HG03175 (cell line): ENCODE results near the gene SNAPC2.
A peak's percentile ranks its signal among the peaks of the same experiment; 100 is the strongest.
"Not testable (repeated sequence)": the region's sequence is repeated elsewhere in the genome, so short reads cannot be mapped to it uniquely, and the experiment has no call there.

Experiments used
- ATAC-seq: cut with Tn5 transposase; IDR thresholded peaks from one replicate; pipeline ENCODE4 v1.9.1; 2021; ENCODE audit warnings: mild to moderate bottlenecking, moderate library complexity; ENCODE audit not compliant: unreplicated experiment

Gene SNAPC2

DNA sequence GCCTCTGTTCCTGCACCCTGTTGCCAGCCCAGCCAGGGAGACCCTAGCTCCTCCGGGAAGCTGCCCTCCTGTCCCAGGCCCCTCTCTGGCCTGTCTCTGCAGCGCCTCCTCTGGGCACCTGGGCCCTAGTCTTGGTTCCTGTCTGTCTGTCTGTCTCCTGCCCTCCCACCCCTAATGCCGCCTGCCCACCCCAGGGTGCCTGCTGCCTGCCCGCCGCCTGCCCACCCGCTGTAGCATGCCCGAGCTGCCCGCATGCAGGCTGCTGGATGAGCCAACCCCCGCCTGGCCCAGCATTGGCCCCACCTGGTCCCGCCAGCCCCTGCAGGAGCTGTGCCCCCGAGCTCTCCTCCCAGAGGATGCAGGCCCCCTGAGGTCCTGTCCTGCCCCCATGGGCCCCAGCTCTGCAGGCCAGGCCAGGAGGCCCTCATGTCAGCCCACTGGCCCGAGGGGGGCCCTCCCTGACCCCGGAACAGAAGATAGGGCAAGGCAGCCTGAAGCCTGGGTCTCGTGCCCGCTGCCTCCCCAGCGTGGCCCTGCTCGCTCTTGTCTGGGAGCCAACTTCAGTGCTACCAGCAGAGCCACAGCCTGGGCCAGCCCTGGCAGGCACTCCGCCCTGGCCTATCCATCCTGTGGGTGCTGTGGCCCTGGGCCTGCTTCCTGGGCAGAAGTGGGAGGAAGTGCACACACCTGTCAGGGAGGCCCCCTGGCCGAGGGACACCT, 11.2 kb upstream of the SNAPC2 start:
- ATAC-seq, result no peak

DNA sequence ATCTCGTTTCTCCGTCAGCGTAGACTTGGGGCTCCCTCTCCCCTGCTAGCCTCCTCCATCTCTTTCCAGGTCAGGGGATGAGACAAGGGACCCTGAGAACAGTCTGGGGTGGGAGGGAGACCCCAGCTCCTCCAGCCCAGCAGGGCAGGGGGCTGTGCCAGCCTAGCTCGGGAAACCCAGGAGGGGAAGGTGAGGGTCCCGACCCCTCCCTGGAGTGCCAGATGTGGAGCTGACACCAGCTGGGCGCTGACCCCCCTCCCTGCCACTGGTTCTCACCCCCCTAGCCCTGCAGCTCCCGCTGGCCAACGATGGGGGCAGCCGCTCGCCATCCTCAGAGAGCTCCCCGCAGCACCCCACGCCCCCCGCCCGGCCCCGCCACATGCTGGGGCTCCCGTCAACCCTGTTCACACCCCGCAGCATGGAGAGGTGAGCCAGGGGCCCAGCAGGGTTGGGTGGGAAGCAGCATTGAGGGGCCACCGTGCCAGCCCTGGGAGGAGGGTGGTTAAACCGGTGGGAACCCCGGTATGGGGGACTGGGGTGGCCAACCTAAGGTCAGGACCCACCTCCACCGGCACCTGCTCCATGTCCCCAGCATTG, 10.6 kb upstream of the SNAPC2 start:
- ATAC-seq, result no peak

DNA sequence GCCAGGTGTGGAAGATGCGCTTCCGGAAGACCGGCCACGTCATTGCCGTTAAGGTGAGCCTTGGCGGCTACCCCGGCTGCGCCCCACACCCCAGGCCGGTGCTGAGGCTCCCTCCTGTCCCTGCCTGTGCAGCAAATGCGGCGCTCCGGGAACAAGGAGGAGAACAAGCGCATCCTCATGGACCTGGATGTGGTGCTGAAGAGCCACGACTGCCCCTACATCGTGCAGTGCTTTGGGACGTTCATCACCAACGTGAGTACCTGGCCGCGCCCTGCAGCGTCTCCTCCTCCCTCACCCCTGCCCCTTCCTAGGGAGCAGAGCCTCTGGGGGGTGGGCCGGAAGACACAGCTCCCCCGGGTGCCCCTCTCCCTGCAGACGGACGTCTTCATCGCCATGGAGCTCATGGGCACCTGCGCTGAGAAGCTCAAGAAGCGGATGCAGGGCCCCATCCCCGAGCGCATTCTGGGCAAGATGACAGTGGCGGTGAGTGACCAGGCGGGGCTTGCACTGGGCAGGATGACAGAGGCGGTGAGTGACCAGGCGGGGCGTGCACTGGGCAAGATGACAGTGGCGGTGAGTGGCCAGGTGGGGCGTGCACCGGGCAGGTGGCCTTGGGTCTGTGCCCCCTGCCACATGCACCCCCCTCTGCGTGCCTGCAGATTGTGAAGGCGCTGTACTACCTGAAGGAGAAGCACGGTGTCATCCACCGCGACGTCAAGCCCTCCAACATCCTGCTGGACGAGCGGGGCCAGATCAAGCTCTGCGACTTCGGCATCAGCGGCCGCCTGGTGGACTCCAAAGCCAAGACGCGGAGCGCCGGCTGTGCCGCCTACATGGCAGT, 9.6 kb upstream of the SNAPC2 start:
- ATAC-seq, result no peak

DNA sequence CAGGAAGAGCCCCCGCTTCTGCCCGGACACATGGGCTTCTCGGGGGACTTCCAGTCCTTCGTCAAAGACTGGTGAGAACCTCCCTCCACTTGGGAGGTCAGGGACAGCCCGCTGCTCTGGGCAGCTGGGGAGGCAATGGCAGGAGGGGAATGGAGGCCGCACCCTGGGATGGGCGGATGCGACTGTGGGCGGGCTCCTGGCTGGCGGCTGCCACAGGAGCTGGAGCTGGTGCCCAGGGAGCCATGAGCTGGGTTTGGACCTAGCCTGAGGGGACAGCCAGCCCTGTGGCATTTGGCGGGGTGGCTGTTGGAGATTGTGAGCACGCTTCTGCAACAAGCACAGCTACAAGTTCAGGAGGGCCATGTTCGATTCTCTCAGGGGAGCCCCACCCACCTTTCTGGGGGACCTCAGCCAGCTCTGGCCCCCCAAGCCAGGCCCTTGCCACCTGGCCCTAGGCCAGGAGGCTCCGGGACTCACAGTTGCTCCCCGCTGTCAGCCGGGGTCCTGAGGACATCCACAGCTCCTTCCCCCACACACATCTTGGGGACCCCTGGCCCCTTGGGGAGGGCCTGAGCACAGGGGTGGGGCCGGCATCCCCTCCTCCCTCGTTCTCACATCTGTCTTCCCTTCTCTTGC, 8.5 kb upstream of the SNAPC2 start:
- no peak for ATAC-seq

DNA sequence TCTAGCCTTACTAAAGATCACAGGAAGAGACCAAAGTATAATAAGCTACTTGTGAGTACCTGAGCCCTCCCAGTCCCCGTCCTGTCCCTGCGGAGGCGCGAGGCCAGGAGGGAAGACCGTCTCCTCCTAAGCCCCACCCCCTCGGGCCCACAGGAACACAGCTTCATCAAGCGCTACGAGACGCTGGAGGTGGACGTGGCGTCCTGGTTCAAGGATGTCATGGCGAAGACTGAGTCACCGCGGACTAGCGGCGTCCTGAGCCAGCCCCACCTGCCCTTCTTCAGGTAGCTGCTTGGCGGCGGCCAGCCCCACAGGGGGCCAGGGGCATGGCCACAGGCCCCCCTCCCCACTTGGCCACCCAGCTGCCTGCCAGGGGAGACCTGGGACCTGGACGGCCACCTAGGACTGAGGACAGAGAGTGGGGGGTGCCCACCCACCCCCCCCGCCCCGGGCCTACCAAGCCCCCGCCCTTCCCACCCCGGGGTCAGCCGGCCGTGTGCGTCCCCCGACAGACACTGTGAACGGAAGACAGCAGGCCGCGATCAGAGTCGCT, 7.9 kb upstream of the SNAPC2 start:
- no peak for ATAC-seq

DNA sequence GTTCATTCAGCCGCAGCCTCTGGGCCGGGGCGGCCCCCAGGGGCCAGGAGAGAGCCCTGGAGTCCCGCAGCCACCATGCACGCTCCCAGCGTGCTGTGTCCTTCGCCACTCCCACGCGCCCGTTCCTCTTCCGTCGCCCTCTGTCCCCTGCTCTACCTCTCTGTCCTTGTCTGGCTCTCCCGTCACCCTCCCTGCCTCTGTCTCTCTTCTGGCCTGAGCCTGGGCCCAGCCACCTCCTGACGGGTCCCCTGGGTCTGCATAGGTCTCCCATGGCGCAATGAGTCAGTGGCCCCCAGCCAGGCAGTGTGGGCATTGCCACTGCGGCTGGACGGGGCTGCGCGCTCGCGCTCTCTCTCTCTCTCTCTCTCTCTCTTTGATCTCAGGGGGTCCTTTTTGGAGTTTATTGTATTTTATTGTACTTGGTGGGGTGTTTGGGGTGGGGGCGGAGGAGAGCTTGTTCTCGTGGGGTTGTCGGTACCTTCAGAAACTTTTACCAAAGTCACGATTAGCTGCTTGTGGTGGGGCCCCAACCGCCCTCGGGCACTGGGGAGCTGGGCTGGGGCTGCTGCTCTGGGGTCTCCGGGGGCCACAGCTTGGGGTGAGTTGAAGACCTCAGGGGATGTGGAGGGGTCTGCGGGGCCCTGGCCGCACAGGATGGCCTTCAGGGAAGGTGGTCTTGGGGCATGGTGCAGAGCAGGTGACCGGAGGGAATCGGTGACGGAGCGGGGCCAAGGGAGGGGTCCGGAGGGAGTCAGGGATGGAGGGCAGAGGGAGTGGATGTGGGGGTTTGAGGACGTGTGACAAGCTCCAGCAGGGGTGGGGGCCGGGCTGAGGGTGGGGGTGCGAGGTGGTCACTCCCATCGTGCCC, 7.2 kb upstream of the SNAPC2 start:
- no peak for ATAC-seq

DNA sequence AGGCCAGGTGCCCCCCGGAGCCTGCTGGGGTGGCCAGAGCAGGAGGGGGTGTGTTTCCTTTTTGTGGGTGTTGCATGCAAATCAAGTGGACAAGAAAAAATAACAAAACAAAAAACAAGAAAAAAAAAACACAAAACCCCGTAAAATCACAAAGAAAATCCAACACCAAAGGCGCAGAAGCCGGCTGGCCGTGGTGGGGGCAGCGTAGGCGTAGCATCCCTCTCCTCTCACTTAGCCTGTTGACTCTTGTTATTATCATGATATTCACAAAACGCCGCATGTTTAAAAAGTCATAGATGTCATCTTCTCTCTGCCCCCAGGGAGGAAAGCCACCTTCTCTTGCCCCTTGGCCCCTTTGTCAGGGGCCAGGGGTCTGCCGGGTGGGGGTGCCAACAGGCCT, 6.5 kb upstream of the SNAPC2 start:
- ATAC-seq, result no peak

DNA sequence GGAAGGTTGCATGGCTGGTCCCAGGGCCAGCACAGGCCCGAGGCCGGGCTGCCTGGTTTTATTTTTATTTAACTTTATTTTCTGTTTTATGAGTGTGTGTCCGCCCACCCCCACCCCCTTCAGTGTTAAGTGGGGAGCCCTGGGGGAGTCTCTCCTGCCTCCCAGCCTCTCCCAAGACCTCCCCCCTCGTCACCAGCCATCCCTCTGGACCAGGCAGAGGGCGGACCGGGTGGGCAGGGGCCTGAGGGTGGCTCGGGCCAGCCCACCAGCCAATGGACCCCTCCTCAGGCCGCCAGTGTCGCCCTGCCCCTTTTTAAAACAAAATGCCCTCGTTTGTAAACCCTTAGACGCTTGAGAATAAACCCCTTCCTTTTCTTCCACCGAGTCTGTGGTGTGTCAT, 6.0 kb upstream of the SNAPC2 start:
- no peak for ATAC-seq

DNA sequence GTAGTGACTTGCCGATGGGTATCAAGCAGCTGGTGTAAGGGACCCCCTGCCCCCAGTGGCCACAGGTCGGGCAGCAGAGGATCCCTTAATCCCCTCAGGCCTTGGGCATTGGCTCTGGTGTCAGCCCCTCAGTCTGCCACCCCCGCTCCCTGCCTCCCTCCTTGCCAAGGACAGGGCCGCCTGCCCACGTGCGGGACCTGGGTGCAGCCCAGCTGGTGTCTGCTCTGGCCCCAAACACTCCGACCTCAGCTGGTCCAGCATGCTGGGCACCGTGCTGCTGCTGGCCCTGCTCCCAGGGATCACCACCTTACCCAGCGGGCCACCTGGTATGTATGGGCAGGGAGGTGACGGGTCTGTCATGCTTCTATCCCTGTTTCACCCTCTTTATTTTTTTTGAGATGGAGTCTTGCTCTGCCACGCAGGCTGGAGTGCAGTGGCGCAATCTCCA, 5.5 kb upstream of the SNAPC2 start, which contains the start of gene TGFBR3L:
Gene TGFBR3L, plus strand, starts transcription at position 233 of the 448 bp plus-strand sequence.
- ATAC-seq, result no peak

DNA sequence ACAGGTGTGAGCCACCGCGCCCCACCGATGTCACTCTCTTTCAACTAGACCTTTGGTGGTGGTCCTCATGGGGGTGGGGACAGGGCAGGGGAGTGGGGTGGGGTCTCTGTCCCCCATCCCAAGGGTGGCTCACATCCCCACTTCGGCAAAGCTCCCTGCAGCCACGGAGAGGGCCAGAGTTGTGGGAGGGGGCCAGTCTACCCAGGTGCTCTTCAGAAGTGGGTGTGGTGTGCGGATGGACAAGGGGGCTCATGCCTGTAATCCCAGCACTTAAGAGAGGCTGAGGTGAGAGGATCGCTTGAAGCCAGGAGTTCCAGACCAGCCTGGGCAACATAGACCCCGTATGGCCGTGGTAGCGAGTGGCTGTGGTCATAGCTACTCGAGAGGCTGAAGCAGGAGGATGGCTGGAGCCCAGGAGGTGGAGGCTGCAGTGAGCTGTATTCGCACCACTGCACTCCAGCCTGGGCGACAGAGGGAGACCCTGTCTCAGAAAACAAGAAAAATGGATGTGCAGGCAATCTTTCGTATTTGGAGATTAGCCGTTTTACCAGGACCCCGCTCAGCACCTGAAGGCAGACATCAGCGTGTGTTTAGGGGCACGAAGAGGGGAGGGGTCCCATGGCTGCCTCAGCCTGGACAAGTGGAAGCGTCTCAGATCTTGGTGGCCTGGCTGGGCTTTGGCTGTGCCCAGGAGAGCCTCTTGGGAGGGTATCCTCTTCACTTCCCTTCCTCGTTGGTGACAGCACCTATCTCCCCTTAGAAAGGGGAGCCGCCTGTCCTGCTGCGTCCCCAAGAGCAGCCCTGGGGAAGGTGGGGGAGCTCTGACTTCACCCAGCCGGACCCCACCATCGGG, 4.7 kb upstream of the SNAPC2 start:
- ATAC-seq, result no peak

DNA sequence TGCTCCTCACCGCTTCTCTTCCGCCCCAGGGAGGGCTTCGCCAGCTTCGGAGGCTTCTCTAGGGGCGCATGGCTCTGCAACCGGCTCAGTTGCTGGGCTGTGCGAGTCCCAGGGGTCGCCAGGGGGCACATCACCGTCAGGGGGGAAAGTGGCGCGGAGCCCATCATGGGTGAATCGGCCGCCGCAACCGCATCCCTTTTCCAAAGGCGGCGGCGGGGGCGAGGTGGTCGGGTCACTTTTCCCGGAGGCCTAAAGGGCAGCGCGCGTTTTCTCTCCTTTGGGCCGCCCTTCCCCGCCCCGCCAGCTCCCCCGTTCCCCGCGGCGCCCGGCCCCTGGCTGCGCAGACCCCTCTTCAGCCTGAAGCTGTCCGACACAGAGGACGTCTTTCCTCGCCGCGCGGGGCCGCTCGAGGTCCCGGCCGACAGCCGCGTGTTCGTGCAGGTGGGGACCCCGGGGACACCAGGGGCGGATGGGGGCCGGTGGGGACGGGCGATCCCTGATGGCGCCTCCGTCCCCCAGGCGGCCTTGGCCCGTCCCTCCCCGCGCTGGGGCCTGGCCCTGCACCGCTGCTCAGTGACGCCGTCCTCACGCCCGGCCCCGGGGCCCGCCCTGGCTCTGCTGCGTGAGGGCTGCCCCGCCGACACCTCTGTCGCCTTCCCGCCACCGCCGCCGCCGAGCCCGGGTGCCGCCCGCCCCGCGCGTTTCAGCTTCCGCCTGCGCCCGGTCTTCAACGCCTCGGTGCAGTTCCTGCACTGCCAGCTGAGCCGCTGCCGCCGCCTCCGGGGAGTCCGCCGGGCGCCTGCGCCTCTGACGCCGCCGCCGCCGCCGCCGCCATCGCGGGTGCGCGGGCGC, 3.8 kb upstream of the SNAPC2 start:
- ATAC-seq, result no peak

DNA sequence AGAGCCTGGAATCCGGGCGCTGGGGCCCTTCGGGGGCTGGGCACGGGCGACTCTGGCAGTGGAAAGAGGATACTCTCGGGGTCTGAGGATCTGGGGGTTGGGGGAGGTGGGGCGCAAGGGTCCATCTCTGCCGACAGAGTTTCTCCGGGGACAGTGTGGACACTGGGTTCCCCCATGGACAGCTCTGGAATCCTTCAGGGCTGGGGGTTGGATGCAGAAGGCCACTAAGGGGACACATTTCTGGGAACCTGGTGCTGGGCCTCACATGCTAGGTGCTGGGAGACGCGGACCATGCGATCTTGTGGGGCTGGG, 3.2 kb upstream of the SNAPC2 start:
- ATAC-seq, result no peak

DNA sequence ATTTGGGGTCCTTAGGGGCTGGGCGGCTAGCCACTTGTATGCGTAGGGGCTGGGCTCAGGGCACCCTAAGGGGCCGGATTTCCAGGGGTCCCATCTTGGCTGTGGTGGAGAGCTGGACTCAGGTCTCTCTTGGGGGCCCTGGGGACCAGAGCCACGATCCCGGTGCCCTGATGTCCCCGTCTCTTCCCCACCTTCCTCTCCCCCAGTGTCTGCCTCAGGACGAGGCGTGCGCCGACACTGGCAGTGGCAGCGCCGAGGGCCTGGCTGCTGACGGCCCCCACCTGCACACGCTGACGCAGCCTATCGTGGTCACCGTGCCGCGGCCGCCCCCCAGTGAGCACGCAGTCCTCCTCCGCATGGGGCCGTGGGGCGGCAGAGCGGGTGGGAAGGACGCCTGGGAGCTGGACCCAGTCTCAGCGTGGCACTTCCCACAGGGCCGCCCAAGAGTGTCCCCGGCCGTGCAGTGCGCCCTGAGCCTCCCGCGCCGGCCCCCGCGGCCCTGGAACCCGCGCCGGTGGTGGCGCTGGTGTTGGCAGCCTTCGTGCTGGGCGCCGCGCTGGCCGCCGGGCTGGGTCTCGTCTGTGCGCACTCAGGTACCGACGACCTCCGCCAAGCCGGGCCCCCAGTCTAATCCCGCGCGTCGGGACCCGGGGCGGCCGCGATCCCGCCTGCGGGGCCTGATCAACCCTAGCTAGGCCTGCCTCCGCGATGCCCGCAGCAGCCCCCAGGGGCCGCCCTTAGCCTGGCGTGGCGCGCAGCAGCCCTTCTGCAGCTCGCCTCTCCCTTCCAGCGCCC, 2.7 kb upstream of the SNAPC2 start:
- no peak for ATAC-seq

DNA sequence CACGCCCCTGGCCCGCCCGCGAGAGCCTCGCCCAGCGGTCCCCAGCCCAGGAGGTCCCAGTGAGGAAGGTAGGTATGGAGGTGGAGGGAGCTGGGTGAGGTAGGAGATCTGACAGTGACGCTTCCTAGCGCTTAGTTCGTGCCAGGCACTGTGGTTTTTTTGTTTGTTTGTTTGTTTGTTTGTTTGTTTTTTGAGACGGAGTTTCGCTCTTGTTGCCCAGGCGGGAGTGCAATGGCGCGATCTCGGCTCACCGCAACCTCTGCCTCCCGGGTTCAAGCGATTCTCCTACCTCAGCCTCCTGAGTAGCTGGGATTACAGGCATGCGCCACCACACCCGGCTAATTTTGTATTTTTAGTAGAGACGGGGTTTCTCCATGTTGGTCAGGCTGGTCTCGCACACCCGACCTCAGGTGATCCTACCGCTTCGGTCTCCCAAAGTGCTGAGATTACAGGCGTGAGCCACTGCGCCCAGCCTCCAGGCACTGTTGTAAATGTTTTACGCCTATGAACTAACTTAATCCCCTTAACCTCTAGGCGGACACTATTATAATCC, 2.0 kb upstream of the SNAPC2 start:
- not testable (repeated sequence) for ATAC-seq

DNA sequence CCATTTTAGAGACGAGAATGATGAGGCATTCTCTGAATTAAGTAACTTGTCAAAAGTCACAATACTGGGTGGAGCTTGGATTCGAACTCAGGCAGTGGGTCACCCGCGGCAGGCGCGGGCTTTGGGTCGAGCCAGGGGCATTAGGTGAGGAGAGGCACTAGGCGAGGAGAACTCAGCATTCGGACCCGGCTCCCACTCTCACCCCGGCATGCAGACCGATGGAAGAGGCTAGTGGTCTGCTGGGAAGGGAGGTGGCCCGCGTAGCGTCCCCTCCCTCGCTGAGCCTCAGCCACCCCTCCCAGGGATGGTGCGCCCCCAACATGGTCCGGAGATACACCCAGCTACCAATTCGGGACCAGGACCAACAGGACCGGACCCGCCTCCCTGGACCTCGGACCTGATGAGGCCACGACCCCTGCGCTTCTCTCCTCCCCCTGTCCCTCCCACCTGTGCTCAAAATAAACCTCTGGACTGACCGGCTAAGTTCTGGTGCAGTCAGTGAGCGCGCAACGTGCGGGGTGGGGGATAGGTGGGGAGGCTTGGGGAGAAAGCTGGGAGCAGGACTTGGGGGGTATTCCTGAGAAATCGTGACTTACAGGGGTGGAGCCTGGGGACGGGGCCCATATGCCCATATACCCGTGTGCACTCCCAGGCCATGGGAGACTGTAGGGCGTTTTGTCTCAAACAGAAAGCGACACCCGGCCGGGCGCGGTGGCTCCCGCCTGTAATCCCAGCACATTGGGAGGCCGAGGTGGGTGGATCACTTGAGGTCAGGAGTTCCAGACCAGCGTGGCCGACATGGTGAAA, 1.3 kb upstream of the SNAPC2 start:
- ATAC-seq, result no peak

DNA sequence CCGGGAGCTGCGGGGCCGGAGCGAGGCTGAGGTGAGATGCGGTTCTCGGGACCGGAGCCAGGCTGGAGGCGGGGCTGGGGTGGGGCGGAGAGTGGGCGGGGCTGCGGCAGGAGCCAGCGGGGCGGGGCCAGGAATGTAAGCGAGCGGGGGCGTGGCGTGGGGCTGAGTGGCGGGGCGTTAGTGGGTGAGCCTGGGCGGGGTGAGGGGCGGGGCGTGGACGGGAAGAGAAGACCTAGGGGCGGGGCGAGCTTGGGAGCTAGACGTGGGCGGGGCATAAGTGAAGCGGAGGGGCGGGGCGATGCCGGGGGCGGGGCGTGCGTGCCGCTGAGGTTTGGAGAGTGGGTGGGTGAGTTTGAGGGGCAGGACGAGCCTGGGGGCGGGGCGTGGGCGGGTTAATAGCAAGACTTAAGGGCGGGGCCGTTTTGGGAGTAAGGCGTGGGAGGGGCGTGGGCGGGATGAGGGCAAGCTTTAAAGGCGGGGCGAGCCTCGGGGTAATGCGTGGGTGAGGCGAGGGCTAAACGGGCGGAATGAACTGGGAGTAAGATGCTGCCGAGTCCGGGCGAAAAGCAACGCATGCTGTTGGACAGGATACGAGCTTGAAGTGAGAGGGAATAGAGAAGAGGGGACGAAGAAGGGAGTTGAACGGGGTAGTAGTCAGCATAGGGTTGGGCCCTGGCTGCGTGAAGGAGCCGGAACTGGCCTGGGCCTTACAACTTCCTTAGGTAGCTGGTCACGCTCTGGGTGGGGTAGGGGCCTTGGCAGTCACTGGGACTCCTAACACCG, 572 bp downstream of the SNAPC2 start:
- ATAC-seq, result peak; percentile 38
